A673 (cell line): ENCODE results near the gene LIX1L. TPM values are rescaled to one million over a fixed set of nuclear protein-coding genes. Genes with fewer than 3 reads are reported as not detected.

Experiments
- BruUV-seq: library from RNA; stranded (reverse); fragments of 400-500 nt; replicated peaks from 2 replicates; lab custom pipeline; 2021; lab: Mats Ljungman, UMichigan
- CTCF ChIA-PET: fragments of 300-600 bp; sonication (Branson Sonifier 250); formaldehyde crosslinking; loops from one replicate; lab custom pipeline; 2022; ENCODE audit warnings: antibody characterized with exemption; lab: Charles Lee
- POLR2A ChIA-PET: fragments of 300-600 bp; sonication (Branson Sonifier 250); formaldehyde crosslinking; loops from one replicate; lab custom pipeline; 2022; ENCODE audit warnings: antibody characterized with exemption; ENCODE audit not compliant: low non-redundant PET; lab: Charles Lee
- DNase-seq: peaks from one replicate; pipeline ENCODE4 v3.0.0-alpha.2; 2015; ENCODE audit warnings: low spot score
- H3K27ac ChIP-seq: fragments of 200-600 bp; sonication (generic); 2 replicates; pipeline ENCODE4 v1.5.1; 2016; ENCODE audit warnings: mixed run types, low read depth, mild to moderate bottlenecking, mixed read lengths, antibody characterized with exemption, low read length; ENCODE audit not compliant: poor library complexity, severe bottlenecking
- H3K27me3 ChIP-seq: fragments of 200-600 bp; sonication (generic); replicated peaks from 2 replicates; pipeline ENCODE4 v1.6.1; 2017; ENCODE audit warnings: mixed run types, low read depth, mild to moderate bottlenecking, mixed read lengths, antibody characterized with exemption, low read length; ENCODE audit not compliant: insufficient read depth, poor library complexity
- H3K36me3 ChIP-seq: fragments of 200-600 bp; sonication (generic); 2 replicates; pipeline ENCODE4 v1.6.1; 2016; ENCODE audit warnings: mixed run types, mild to moderate bottlenecking, mixed read lengths, antibody characterized with exemption, low read length; ENCODE audit not compliant: insufficient read depth, poor library complexity, severe bottlenecking
- H3K4me1 ChIP-seq: fragments of 200-600 bp; sonication (generic); 2 replicates; pipeline ENCODE4 v1.6.1; 2017; ENCODE audit warnings: mixed run types, mild to moderate bottlenecking, mixed read lengths, antibody characterized with exemption, low read length; ENCODE audit not compliant: insufficient read depth, poor library complexity, severe bottlenecking
- H3K4me3 ChIP-seq: fragments of 200-600 bp; sonication (generic); 2 replicates; pipeline ENCODE4 v1.5.1; 2016; ENCODE audit warnings: low read depth, mixed run types, mild to moderate bottlenecking, mixed read lengths, low read length; ENCODE audit not compliant: poor library complexity, severe bottlenecking
- H3K9me3 ChIP-seq: fragments of 200-600 bp; sonication (generic); 2 replicates; pipeline ENCODE4 v1.6.1; 2016; ENCODE audit warnings: mixed run types, low read depth, mild to moderate bottlenecking, mixed read lengths, antibody characterized with exemption, low read length; ENCODE audit not compliant: poor library complexity, severe bottlenecking
- CTCF ChIP-seq: fragments of 300-800, 200-600 bp; sonication (generic); conservative IDR thresholded peaks from 2 replicates; pipeline ENCODE4 v1.5.1; 2017; ENCODE audit warnings: low read depth, mild to moderate bottlenecking, antibody characterized with exemption, low read length, moderate library complexity, mixed read lengths
- EZH2 ChIP-seq: fragments of 200-600 bp; sonication (generic); IDR thresholded peaks from 2 replicates; pipeline ENCODE4 v1.6.1; 2017; ENCODE audit warnings: borderline replicate concordance, low read depth, mild to moderate bottlenecking, mixed read lengths, antibody characterized with exemption, low read length; ENCODE audit not compliant: poor library complexity, severe bottlenecking
- intact Hi-C: fragments of 100-400 bp; cut with micrococcal nuclease; formaldehyde crosslinking; loops from one replicate; pipeline ENCODE4 v1.10.0; 2022; ENCODE audit not compliant: unreplicated experiment
- total RNA-seq: library from RNA; stranded (reverse); gene quantifications from 2 replicates; pipeline ENCODE4 v1.2.3, GENCODE V29; 2021

LIX1L gene
- total RNA-seq, 1 experiment from 2014 or later = 40.1 TPM

GRCh38 chr1:145963265-145964019 is 5.6 kb upstream of the LIX1L start:
- peak overlapping the region; percentile 78 for H3K27ac ChIP-seq
- no peaks in the 10 kb centered on the region for H3K27me3 ChIP-seq
- ChIA-PET POLR2A (interaction anchor here (1.1 kb wide), 1 partner anchor 10 kb away, joined by 7 read pairs; no protein-coding TSS in a partner anchor), CTCF (interaction anchor here (0.9 to 1.5 kb wide), 3 partner anchors 44 to 118 kb away, joined by 3 to 8 read pairs (median 3); partner anchors contain the start of gene NUDT17)
- no TSS peak for BruUV-seq
- DNase-seq = peak; percentile 33
- intact Hi-C loops = loop anchor here (5.0 kb wide), 1 partner anchor 36 kb away; the partner anchor contains the start of gene RBM8A
- H3K4me1 ChIP-seq = peaks cover 28% of the 10 kb centered on the region
- H3K4me3 ChIP-seq = peak overlapping the region; percentile 71
- no peaks in the 10 kb centered on the region for H3K36me3 ChIP-seq
- no peak for TF ChIP-seq EZH2
- TF ChIP-seq CTCF = no peak
- H3K9me3 ChIP-seq = peaks cover 5% of the 10 kb centered on the region

- ChIA-PET CTCF (no interaction called here), POLR2A (no interaction called here)
- H3K4me1 ChIP-seq = peaks cover 33% of the 10 kb centered on the region
- peak overlapping the region; percentile 71 for H3K4me3 ChIP-seq
- intact Hi-C loops = loop anchor here (5.0 kb wide), 1 partner anchor 35 kb away; the partner anchor contains the start of gene RBM8A
- TF ChIP-seq EZH2 (no peak), CTCF (no peak)
- peak; percentile 54 for DNase-seq
- H3K27me3 ChIP-seq = no peaks in the 10 kb centered on the region
- H3K27ac ChIP-seq = peak overlapping the region; percentile 0
- peaks cover 2% of the 10 kb centered on the region for H3K9me3 ChIP-seq
- BruUV-seq = no TSS peak
- H3K36me3 ChIP-seq = no peaks in the 10 kb centered on the region
Measured at GRCh38 chr1:145962157-145963102, 4.6 kb upstream of the LIX1L start.
